Measurements from ENCODE around the gene PNMA1. TPM values are rescaled to one million over a fixed set of nuclear protein-coding genes. Genes with fewer than 3 reads are reported as not detected.

PNMA1 gene
- total RNA-seq, 1 experiment from 2014 or later, result 24.6 TPM

- peak overlapping the region; percentile 63 to 66 for H3K4me3 ChIP-seq (replicated peaks in 1 of 2; ENCODE audit: low read depth in 1 of 2, low read length in 2 of 2)
- no peak overlapping the region for H2AFZ ChIP-seq (ENCODE audit: low read depth, low read length, poor library complexity, severe bottlenecking)
- H4K20me1 ChIP-seq (ENCODE audit: insufficient read depth), result no peaks in the 10 kb centered on the region
- 0 out of 2 replicates have a peak overlapping the region, but pooled peaks have one; percentile 4 for H3K27ac ChIP-seq (ENCODE audit: low read depth, low read length)
- no TSS peak for BruUV-seq (replicated peaks)
- intact Hi-C loops (cut with micrococcal nuclease), result no loop called here
- ChIA-PET RAD21 (ENCODE audit: low non-redundant PET in 1 of 2, low total read pairs in 2 of 2, uncharacterized antibody in 2 of 2, unreplicated experiment in 2 of 2) (interaction anchor here in 1 of 2 experiments (0.6 kb wide), 1 partner anchor 52 kb away, joined by 5 read pairs; no protein-coding TSS in a partner anchor), CTCF (interaction anchor here (0.6 kb wide), 1 partner anchor 48 kb away, joined by 3 read pairs; no protein-coding TSS in a partner anchor), POLR2A (no interaction called here)
- no peaks in the 10 kb centered on the region for H3K9me2 ChIP-seq (ENCODE audit: insufficient read depth)
- no peaks in the 10 kb centered on the region for H3K27me3 ChIP-seq (ENCODE audit: insufficient read depth, low read length)
- peaks cover 14% of the 10 kb centered on the region for H3K79me2 ChIP-seq (ENCODE audit: insufficient read depth, low read length)
- no peaks in the 10 kb centered on the region for H3K9me3 ChIP-seq (ENCODE audit: control insufficient read depth in 1 of 2, insufficient read depth in 1 of 2, low read depth in 1 of 2, low read length in 2 of 2)
- peak overlapping the region; percentile 89 for H3K4me2 ChIP-seq (ENCODE audit: low read length)
- ATAC-seq (peak; percentile 23), DNase-seq (ENCODE audit: low read depth, low spot score) (no peak)
- H3K36me3 ChIP-seq (ENCODE audit: control insufficient read depth in 1 of 2, insufficient read depth in 2 of 2, low read length in 2 of 2), result peaks cover 3 to 14% of the 10 kb centered on the region in 2 experiments; a peak in 3 of 4 replicates
- peak overlapping the region; percentile 73; the same call in 1 of the 2 replicates for H3K9ac ChIP-seq (ENCODE audit: low read length)
- peaks cover 20 to 25% of the 10 kb centered on the region in 2 experiments for H3K4me1 ChIP-seq (ENCODE audit: control insufficient read depth in 1 of 2, insufficient read depth in 2 of 2, low read length in 2 of 2)
- TF ChIP-seq EZH2 (IDR thresholded peaks at IDR 0.05), result no peak
- TF ChIP-seq JUND (IDR thresholded peaks at IDR 0.05), result 0 out of 2 replicates have a peak, but pooled peaks have one; percentile 2
These were observed 485 bp upstream of the PNMA1 start for GRCh38 chr14:73714656-73715081.

DNA sequence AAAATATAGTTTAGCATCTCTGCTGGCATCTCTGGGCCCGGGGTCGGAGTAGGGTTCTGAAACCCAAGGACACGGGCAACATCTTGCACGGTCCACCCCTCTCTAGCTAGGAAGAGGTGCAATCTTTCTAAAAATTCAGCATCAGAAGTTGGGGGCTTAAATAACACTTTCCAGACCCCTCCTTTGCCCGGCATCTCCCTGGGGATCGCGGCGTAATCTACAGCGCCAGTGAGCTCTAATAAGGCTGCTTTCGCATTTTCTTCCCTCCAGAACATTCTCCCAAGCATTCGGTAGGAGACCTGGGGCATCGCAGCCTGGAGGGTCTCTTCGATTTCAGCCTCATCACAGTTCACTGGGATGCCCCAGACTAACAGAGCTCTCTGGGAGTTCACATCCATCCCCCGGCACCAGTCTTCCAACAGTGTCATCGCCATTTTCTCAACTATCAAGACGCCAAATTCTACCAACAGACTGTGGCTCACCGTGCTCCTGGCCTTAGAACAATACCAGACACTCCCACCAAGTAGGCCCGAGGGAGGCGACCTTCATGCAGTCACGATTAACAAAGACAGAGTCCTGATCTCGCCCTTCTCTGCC lies 880 bp downstream of the PNMA1 start:
- CTCF ChIA-PET, result no interaction called here
- Histone ChIP-seq H3K4me2 (ENCODE audit: low read length) (peak overlapping the region; percentile 89), H3K27ac (ENCODE audit: low read depth, low read length) (peak overlapping the region; percentile 85), H3K9me2 (ENCODE audit: insufficient read depth) (no peaks in the 10 kb centered on the region), H3K79me2 (ENCODE audit: insufficient read depth, low read length) (peaks cover 14% of the 10 kb centered on the region), H4K20me1 (ENCODE audit: insufficient read depth) (no peaks in the 10 kb centered on the region), H2AFZ (ENCODE audit: low read depth, low read length, poor library complexity, severe bottlenecking) (no peak overlapping the region), H3K27me3 (ENCODE audit: insufficient read depth, low read length) (no peaks in the 10 kb centered on the region), H3K4me3 (replicated peaks in 1 of 2; ENCODE audit: low read depth in 1 of 2, low read length in 2 of 2) (peak overlapping the region; percentile 63 to 66), H3K9me3 (ENCODE audit: control insufficient read depth in 1 of 2, insufficient read depth in 1 of 2, low read depth in 1 of 2, low read length in 2 of 2) (no peaks in the 10 kb centered on the region), H3K36me3 (ENCODE audit: control insufficient read depth in 1 of 2, insufficient read depth in 2 of 2, low read length in 2 of 2) (peaks cover 3 to 6% of the 10 kb centered on the region in 2 experiments; a peak in 3 of 4 replicates), H3K9ac (ENCODE audit: low read length) (peak overlapping the region; percentile 73), H3K4me1 (ENCODE audit: control insufficient read depth in 1 of 2, insufficient read depth in 2 of 2, low read length in 2 of 2) (peaks cover 20 to 25% of the 10 kb centered on the region in 2 experiments)
- no peak for DNase-seq (ENCODE audit: low read depth, low spot score)
- TF ChIP-seq YY1 (IDR thresholded peaks at IDR 0.05; ENCODE audit: extremely low read depth, insufficient replicate concordance, low read depth, low read length) (no peak), SRF (IDR thresholded peaks at IDR 0.05; ENCODE audit: low read depth) (no peak)
- RAD21 ChIA-PET (ENCODE audit: low non-redundant PET in 1 of 2, low total read pairs in 2 of 2, uncharacterized antibody in 2 of 2, unreplicated experiment in 2 of 2), result no interaction called here
- TSS peak; percentile 72 for BruUV-seq (replicated peaks)
- ATAC-seq, result no peak
- intact Hi-C loops (cut with micrococcal nuclease), result no loop called here
- POLR2A ChIA-PET, result no interaction called here

Data from HCT116 (cell line).